ENCODE results near the gene CNNM1.

DNA sequence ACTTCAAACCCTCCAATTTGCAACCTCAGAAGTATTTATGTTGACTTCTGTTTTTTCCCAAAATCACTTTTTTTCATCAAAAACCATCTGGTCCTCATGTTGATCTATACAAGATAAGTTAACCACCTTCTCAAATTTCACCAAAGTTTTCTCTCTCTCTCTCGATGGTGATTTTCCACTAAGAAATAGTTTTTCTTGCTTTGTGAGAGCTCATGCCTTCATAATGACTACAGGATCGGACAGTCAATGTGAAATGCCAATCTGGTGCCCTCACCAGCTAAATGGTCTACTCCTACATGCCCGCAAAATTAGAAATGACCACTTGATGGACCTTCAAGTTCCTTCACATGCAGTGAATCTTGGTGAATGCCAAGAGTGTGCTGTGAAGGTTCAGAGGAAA is 40.4 kb downstream of the CNNM1 start:
- no peak for TF ChIP-seq POLR2AphosphoS5 (IDR thresholded peaks at IDR 0.05; ENCODE audit: low read depth, low read length)
- TF ChIP-seq POLR2A (IDR thresholded peaks at IDR 0.05; ENCODE audit: low read depth, low read length): no peak
- TF ChIP-seq TAF1 (IDR thresholded peaks at IDR 0.05; ENCODE audit: borderline replicate concordance, low read depth, low read length): no peak
